Heart right ventricle (tissue), 16 donors: Measurements from ENCODE around the gene SEMA3D. TPM values are rescaled to one million over a fixed set of nuclear protein-coding genes. Genes with fewer than 3 reads are reported as not detected.
A peak's percentile ranks its signal among the peaks of the same experiment; 100 is the strongest.

Source experiments
- ATAC-seq, 8 donors: fragments of 200-7000 bp; cut with Tn5 transposase; one replicate each; pipeline ENCODE4 v1.9.1; 2020; ENCODE audit warnings: mild to moderate bottlenecking in 8 of 8, moderate library complexity in 8 of 8, moderate number of reproducible peaks in 1 of 8
- DNase-seq, 2 donors: peaks; one replicate each; pipeline ENCODE4 v3.0.0-alpha.2; 2020
- H3K27ac ChIP-seq, 10 donors: fragments of 200-600 bp; sonication (generic) in 2 of 10; one replicate each; pipeline versions ENCODE4 v1.5.0 to v1.8.0; 2020 to 2022; ENCODE audit warnings: mild to moderate bottlenecking in 3 of 10
- H3K27me3 ChIP-seq, 7 donors: fragments of 200-600 bp; one replicate each; pipeline ENCODE4 v1.8.0; 2021 to 2022; ENCODE audit warnings: mild to moderate bottlenecking in 2 of 7
- H3K36me3 ChIP-seq, 9 donors: fragments of 200-600 bp; sonication (generic) in 1 of 9; one replicate each; pipeline versions ENCODE4 v1.5.0 to v1.8.0; 2020 to 2022; ENCODE audit warnings: mild to moderate bottlenecking in 2 of 9
- H3K4me1 ChIP-seq, 9 donors: fragments of 200-600 bp; sonication (generic) in 1 of 9; one replicate each; pipeline versions ENCODE4 v1.5.0 to v1.8.0; 2020 to 2022; ENCODE audit warnings: mild to moderate bottlenecking in 4 of 9
- H3K4me3 ChIP-seq, 10 donors: fragments of 200-600 bp; sonication (generic) in 2 of 10; one replicate each; pipeline versions ENCODE4 v1.5.0 to v1.8.0; 2020 to 2022; ENCODE audit warnings: mild to moderate bottlenecking in 7 of 10, moderate library complexity in 2 of 10
- H3K9me3 ChIP-seq, 11 donors: fragments of 200-600 bp in 10 of 11; sonication (generic) in 2 of 11; one replicate each; pipeline versions ENCODE4 v1.5.0 to v1.8.0; 2013 to 2022; ENCODE audit warnings: mild to moderate bottlenecking in 2 of 11, control low read depth in 1 of 11, moderate library complexity in 1 of 11
- WGBS, 2 donors: extraction: QIAGEN DNeasy Blood & Tissue Kit; methylation state at CpG; one replicate each; pipeline ENCODE4 v1.1.7; 2013; ENCODE audit warnings: inconsistent platforms in 1 of 2; 5-methylcytosine and 5-hydroxymethylcytosine counted together
- intact Hi-C, 10 donors: fragments of 100-400 bp; cut with DNase I; formaldehyde crosslinking; loops; one replicate each; pipeline versions ENCODE4 v1.11.1 to v1.14.2; 2022
- polyA plus RNA-seq, 2 donors: library from polyadenylated mRNA; stranded (reverse); fragments of 200-250 nt; gene quantifications; one replicate each; pipeline ENCODE4 v1.2.3, GENCODE V29; 2013
- total RNA-seq, 10 donors: library from RNA; stranded (reverse); fragmentation: NEBNext Ultra II Directional in 3 of 10; extraction: Animal tissue kit (Norgen Biotek cat#: 25700) in 3 of 10; gene quantifications; one replicate each; pipeline versions ENCODE4 v1.2.1 to v1.2.4, GENCODE V29; 2021 to 2023
- TF ChIP-seq, protein P1 (sequence below), 9 donors: fragments of 200-600 bp; sonication (generic) in 2 of 9; IDR thresholded peaks; one replicate each; pipeline versions ENCODE4 v1.5.0 to v1.8.0; 2021 to 2022; ENCODE audit warnings: antibody characterized with exemption in 9 of 9, mild to moderate bottlenecking in 5 of 9, moderate library complexity in 1 of 9
- donor health status: Arrhythmogenic right ventricular cardiomyopathy.
- donor health status: ischemic (EF 13 %, LVEDD 7.1; RV severe dilation, severe dysfunction).
- donor health status: healthy with polysubstance abuse.
- donor health status: DM: no; HTN: yes; CAD: no.
- donor health status: DM: no; HTN: no; CAD: no.
- donor health status: ischemic (EF 25% LVEDD 6.9; RV normal size, moderate dysfunction).
- donor health status: ischemic (EF 25% LVEDD 5.7; RV mildly dilated, moderate dysfunction).
- donor health status: healthy.
- donor health status: DM: yes; HTN: yes; CAD: no.
- donor health status: Ischemic cardiomyopathy.
- donor health status: ischemic (EF 35%, LVEDD 5.7; RV mildly dilated, moderate dysfunction).
- donor health status: nonischemic (EF 11% LVEDD 7.7; RV severe dilation, severe dysfunction).
- donor health status: DM: yes; HTN: yes; CAD: no.
- donor health status: PGD.
- donor health status: ischemic (EF 29% LVEDD 5.4; RV normal size, mild dysfunction).
- donor health status: nonischemic (EF 23%, LVEDD 6.1; RV moderate dilation, normal function).

The SEMA3D gene
- total and polyA plus RNA-seq, 12 donors, result 0.10 to 3.5 (median 0.86) TPM

DNA sequence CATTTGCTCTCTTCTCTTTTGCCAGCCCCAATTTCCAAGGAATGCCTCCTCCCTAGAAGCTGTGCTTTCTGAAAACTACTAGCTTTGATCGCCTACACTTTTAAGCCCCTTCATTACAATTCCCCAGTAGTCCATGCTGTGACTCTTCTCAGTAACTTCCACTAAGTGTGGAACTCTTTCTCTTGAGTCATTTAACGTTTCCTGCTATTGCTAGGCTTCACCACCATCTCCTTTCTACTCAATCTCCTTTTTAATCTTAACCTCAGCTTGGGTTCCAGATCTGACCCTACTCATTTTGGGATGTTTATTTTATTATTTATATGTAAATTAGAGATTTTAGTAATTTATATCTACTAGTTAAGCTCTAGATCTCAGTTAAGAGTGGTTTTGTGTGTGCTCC is 14.4 kb upstream of the SEMA3D start:
- no peaks in the 10 kb centered on the region for H3K36me3 ChIP-seq
- WGBS, 2 donors, result 89 to 90% methylated on average over 2 of the region's 2 CpGs
- no peaks in the 10 kb centered on the region for H3K27me3 ChIP-seq
- peaks cover 0 to 6% (median 0%) of the 10 kb centered on the region in 11 donors for H3K9me3 ChIP-seq
- no peak overlapping the region for H3K27ac ChIP-seq
- intact Hi-C loops, result no loop called here
- H3K4me1 ChIP-seq, result no peaks in the 10 kb centered on the region
- TF ChIP-seq, protein P1, sequence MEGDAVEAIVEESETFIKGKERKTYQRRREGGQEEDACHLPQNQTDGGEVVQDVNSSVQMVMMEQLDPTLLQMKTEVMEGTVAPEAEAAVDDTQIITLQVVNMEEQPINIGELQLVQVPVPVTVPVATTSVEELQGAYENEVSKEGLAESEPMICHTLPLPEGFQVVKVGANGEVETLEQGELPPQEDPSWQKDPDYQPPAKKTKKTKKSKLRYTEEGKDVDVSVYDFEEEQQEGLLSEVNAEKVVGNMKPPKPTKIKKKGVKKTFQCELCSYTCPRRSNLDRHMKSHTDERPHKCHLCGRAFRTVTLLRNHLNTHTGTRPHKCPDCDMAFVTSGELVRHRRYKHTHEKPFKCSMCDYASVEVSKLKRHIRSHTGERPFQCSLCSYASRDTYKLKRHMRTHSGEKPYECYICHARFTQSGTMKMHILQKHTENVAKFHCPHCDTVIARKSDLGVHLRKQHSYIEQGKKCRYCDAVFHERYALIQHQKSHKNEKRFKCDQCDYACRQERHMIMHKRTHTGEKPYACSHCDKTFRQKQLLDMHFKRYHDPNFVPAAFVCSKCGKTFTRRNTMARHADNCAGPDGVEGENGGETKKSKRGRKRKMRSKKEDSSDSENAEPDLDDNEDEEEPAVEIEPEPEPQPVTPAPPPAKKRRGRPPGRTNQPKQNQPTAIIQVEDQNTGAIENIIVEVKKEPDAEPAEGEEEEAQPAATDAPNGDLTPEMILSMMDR (IDR thresholded peaks at IDR 0.05), result no peak
- H3K4me3 ChIP-seq, result no peak overlapping the region
- ATAC-seq (no peak), DNase-seq (no peak)

DNA sequence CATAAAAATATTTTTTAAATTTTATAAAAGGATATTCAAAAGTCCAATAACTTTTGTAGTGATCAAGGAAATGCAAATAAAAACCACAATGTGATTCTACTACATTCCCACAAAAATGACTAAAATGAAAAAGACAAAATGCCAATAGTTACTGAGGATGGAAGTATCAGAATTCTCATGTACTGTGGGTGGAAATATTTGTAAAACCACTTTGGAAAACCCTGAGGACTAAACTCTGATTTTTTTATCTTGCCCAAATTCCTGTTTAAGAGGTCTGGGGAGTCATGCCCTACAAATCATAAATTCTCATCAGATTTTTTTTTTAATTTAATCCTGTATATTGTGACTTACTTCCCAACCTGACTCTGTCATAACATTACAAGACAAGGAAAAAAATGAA is 9.8 kb upstream of the SEMA3D start:
- H3K9me3 ChIP-seq, result peaks cover 0 to 3% (median 0%) of the 10 kb centered on the region in 11 donors
- H3K4me3 ChIP-seq, result no peak overlapping the region
- TF ChIP-seq, protein P1 (IDR thresholded peaks at IDR 0.05), result no peak
- no peaks in the 10 kb centered on the region for H3K36me3 ChIP-seq
- peaks cover 0 to 2% (median 0%) of the 10 kb centered on the region in 7 donors for H3K27me3 ChIP-seq
- no peak for ATAC-seq
- intact Hi-C loops, result no loop called here
- DNase-seq, result no peak
- H3K4me1 ChIP-seq, result no peaks in the 10 kb centered on the region
- H3K27ac ChIP-seq, result no peak overlapping the region

DNA sequence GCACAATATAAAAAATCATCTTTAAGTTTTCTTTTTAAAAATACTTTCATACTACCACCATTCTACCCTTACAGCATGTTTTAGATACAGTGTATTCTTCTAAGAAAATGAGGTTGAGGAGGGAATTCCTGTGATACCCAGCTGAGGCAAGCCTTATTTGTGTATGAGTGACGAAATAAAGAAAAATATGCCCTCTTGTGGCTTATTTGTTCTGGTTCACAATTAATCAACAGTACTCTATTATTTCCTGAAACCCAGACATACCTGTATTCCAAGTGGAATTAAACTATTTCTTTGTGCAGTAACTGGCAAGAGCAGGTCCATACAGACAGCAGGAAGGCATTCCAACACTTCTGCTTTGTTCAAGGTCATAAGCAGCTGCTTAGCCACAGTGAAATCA is 4.5 kb upstream of the SEMA3D start:
- Histone ChIP-seq H3K4me3 (no peak overlapping the region), H3K9me3 (no peaks in the 10 kb centered on the region), H3K4me1 (peaks cover 0 to 10% (median 6%) of the 10 kb centered on the region in 9 donors), H3K27ac (no peak overlapping the region), H3K27me3 (peaks cover 0 to 42% (median 19%) of the 10 kb centered on the region in 7 donors), H3K36me3 (no peaks in the 10 kb centered on the region)
- ATAC-seq, result no peak
- intact Hi-C loops, result no loop called here
- TF ChIP-seq, protein P1 (IDR thresholded peaks at IDR 0.05), result peak in 5 of 9 donors; percentile 10 to 45 (median 30)
- no peak for DNase-seq
- 26 to 51% methylated on average over 1 of the region's 1 CpG for WGBS, 2 donors

DNA sequence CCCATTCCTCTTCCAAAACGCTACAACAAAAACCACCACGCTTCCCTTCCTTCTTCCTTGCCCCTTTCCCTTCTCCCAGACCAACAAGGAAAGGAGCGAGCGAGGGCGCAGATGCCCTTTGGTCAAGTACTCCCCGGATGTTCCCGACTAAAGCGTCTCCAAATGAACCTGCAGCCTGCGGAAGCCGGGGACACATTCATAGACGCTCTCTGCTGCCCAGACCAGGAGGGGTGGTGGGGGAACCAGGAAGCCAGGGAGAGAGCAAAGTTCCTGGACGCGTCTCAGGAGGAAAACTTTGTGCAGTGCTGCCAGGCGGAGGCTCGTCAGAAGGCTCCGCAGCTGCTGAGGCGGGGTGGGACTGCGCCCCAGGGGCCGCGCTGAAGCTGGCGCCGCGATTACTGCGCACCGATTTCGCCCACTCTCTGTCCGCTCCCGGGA is 754 bp downstream of the SEMA3D start:
- no peaks in the 10 kb centered on the region for H3K9me3 ChIP-seq
- DNase-seq, result peak; percentile 6 to 14
- no peaks in the 10 kb centered on the region for H3K36me3 ChIP-seq
- peaks cover 0 to 45% (median 43%) of the 10 kb centered on the region in 7 donors for H3K27me3 ChIP-seq
- intact Hi-C loops, result loop anchor here in 9 of 10 donors (5.0 to 10.0 kb wide), 4 partner anchors 81 to 144 kb away; no protein-coding TSS in a partner anchor
- peak overlapping the region; percentile 9 to 66 (median 52) for H3K4me3 ChIP-seq
- 0 to 1% methylated on average over 28 of the region's 28 CpGs for WGBS, 2 donors
- TF ChIP-seq, protein P1 (IDR thresholded peaks at IDR 0.05), result no peak
- H3K27ac ChIP-seq, result peak overlapping the region in 5 of 10 donors; percentile 14 to 61 (median 46)
- H3K4me1 ChIP-seq, result peaks cover 0 to 21% (median 11%) of the 10 kb centered on the region in 9 donors
- ATAC-seq, result peak; percentile 38 to 71 (median 58)
